Lower leg skin (tissue), 4 donors: ENCODE data around the gene AGA. TPM values are rescaled to one million over a fixed set of nuclear protein-coding genes. Genes with fewer than 3 reads are reported as not detected.

Source experiments
- DNase-seq, 2 donors: peaks; one replicate each; pipeline ENCODE4 v3.0.0-alpha.2; 2019; ENCODE audit warnings: low spot score in 2 of 2
- H3K4me3 ChIP-seq: fragments of 200-600 bp; sonication (generic); 2 replicates; pipeline ENCODE4 v1.5.1; 2017; ENCODE audit warnings: mild to moderate bottlenecking, low read depth; ENCODE audit not compliant: poor library complexity, severe bottlenecking
- CTCF ChIP-seq, 3 donors: fragments of 450-650 bp; IDR thresholded peaks; one replicate each; pipeline ENCODE4 v1.5.1; 2016; ENCODE audit warnings: antibody characterized with exemption in 3 of 3, mild to moderate bottlenecking in 3 of 3, moderate library complexity in 2 of 3
- POLR2A ChIP-seq, 2 donors: fragments of 450-650 bp; IDR thresholded peaks; one replicate each; pipeline ENCODE4 v1.6.1; 2016 to 2017; ENCODE audit warnings: antibody characterized with exemption in 2 of 2, mild to moderate bottlenecking in 1 of 2, moderate library complexity in 1 of 2
- whole genome bisulfite sequencing, 2 donors: methylation state at CpG; one replicate each; pipeline ENCODE4 v1.1.5; 2018; 5-methylcytosine and 5-hydroxymethylcytosine counted together
- intact Hi-C: fragments of 100-400 bp; cut with DNase I; formaldehyde crosslinking; loops from one replicate; pipeline ENCODE4 v1.15.0; 2023; ENCODE audit warnings: low total_unique reads
- total RNA-seq, 4 donors: library from RNA; depleted of rRNA; stranded (reverse); fragments of >200 nt; gene quantifications; one replicate each; pipeline ENCODE4 v1.1.0, GENCODE V29; 2016

Gene AGA
- total RNA-seq, 4 donors from 2014 or later = 25.8 to 48.1 (median 30.9) TPM

DNA sequence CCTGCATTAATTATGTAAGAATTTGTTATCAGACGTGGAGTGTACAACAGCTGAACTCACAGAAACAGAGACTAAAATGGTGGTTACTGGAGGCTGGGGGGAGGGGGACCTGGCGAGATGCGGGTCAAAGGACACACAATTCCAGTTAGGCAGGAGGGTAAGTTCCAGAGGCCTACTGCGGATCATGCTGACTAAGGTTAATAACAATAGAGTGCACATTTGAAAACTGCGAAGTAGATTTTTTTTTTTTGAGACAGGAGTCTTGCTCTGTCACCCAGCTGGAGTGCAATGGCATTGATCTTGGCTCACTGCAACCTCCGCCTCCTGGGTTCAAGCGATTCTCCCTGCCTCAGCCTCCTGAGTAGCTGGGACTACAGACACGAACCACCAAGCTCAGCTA is 7.6 kb downstream of the AGA start:
- no peak for TF ChIP-seq POLR2A (IDR thresholded peaks at IDR 0.05)
- no peak for TF ChIP-seq CTCF (IDR thresholded peaks at IDR 0.05)
- intact Hi-C loops = no loop called here
- DNase-seq = no peak
- H3K4me3 ChIP-seq = no peak overlapping the region
- WGBS, 2 donors = 94 to 95% methylated on average over 8 of the region's 8 CpGs

DNA sequence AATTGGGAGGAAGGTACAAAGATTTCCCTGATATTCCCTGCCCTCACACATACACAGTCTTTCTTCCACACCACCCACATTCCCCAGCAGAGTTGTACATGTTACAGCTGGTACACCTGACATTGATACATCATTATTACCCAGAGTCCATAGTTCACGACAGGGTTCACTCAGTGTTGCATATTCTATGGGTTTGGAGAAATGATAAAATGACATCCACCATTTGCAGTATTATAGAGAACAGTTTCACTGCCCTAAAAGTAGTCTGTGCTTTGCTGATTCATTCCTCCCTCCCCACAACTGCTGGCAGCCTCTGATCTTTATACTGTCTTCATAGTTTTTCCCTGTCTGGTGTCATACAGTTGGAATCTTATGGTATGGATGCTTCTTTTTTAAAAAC is 15.0 kb downstream of the AGA start:
- 35 to 40% methylated on average over 1 of the region's 1 CpG for WGBS, 2 donors
- TF ChIP-seq POLR2A (IDR thresholded peaks at IDR 0.05) = no peak
- TF ChIP-seq CTCF (IDR thresholded peaks at IDR 0.05) = no peak
- no peak overlapping the region for H3K4me3 ChIP-seq
- no peak for DNase-seq
- intact Hi-C loops = no loop called here

GRCh38 chr4:177419434-177419833 is 22.8 kb downstream of the AGA start:
- intact Hi-C loops = no loop called here

DNA sequence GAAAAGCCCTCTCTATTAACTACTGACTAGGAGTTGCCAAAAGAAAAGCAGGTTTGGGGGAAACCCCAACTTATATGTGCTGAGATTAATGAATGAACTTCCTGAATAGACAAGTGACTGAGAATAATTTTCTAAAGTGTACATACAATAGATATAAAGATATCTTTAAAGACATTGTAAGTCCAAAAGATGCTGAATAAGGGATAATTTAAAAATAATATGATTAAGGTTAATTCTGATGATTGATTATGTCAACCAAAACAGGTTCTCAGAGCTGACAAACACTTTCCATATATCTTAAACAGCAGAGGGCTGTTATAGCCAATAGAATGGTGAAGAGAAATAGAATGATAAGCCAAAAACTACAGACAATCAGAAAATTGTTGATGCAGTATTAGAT is 28.6 kb downstream of the AGA start:
- no peak for TF ChIP-seq CTCF (IDR thresholded peaks at IDR 0.05)
- TF ChIP-seq POLR2A (IDR thresholded peaks at IDR 0.05) = no peak
- DNase-seq = no peak
- no peak overlapping the region for H3K4me3 ChIP-seq
- intact Hi-C loops = no loop called here

More at GRCh38 chr4:177419434-177419833, 22.8 kb downstream of the AGA start:
- no peak for DNase-seq
- H3K4me3 ChIP-seq = no peak overlapping the region
- TF ChIP-seq POLR2A (IDR thresholded peaks at IDR 0.05) (no peak), CTCF (IDR thresholded peaks at IDR 0.05) (no peak)
- 68 to 71% methylated on average over 3 of the region's 3 CpGs for whole genome bisulfite sequencing, 2 donors

- intact Hi-C loops = no loop called here
- WGBS, 2 donors = 65 to 85% methylated on average over 1 of the region's 1 CpG
- no peak for DNase-seq
- H3K4me3 ChIP-seq = no peak overlapping the region
- TF ChIP-seq POLR2A (IDR thresholded peaks at IDR 0.05) = no peak
- TF ChIP-seq CTCF (IDR thresholded peaks at IDR 0.05) = no peak
Observed at GRCh38 chr4:177413076-177413475, 29.2 kb downstream of the AGA start.

GRCh38 chr4:177411996-177412395 is 30.2 kb downstream of the AGA start:
- intact Hi-C loops = no loop called here
- no peak overlapping the region for H3K4me3 ChIP-seq
- TF ChIP-seq POLR2A (IDR thresholded peaks at IDR 0.05) (no peak), CTCF (IDR thresholded peaks at IDR 0.05) (no peak)
- DNase-seq = no peak
- 72 to 73% methylated on average over 5 of the region's 5 CpGs for WGBS, 2 donors
